ENCODE results near the gene ADAMTSL3. TPM values are rescaled to one million over a fixed set of nuclear protein-coding genes. Genes with fewer than 3 reads are reported as not detected.

ADAMTSL3 gene
- total RNA-seq, 6 experiments from 2014 or later, result 7.5 to 28.7 (median 14.0) TPM

DNA sequence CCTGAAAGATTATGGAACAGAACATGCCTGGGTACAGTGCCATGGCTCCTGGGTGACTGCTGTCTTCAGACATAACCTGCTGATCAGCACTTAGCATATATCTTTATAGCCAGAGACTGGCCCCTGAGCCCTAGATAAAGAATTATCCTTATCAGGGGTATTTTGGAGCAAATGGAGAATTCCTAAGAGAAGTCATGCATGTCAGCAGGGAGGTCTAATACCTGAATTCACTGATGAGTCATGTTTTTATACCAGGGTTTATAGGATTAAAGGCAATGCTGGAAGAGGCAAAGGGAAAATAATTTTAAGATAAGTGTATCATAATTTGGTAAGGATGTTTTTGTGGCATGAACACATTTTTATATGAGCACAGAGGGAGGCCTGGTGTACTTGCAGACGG is 159.8 kb downstream of the ADAMTSL3 start:
- intact Hi-C loops (cut with DNase I), result no loop called here
- H3K9me3 ChIP-seq, result no peaks in the 10 kb centered on the region
- ATAC-seq, result no peak
- no peaks in the 10 kb centered on the region for H3K27me3 ChIP-seq
- no peak for DNase-seq
- no peaks in the 10 kb centered on the region for H3K4me1 ChIP-seq
- no peak overlapping the region for H3K4me3 ChIP-seq
- 36% methylated on average over 1 of the region's 1 CpG for WGBS (ENCODE audit: insufficient coverage, low coverage, low lambda C conversion rate, missing lambda C conversion rate)
- no peaks in the 10 kb centered on the region for H3K36me3 ChIP-seq
- H3K27ac ChIP-seq, result no peak overlapping the region
- no peak for TF ChIP-seq CTCF (IDR thresholded peaks at IDR 0.05)
- TF ChIP-seq POLR2A (IDR thresholded peaks at IDR 0.05), result no peak

- DNase-seq (no peak), ATAC-seq (no peak)
- Histone ChIP-seq H3K27me3 (no peaks in the 10 kb centered on the region), H3K27ac (no peak overlapping the region), H3K4me3 (no peak overlapping the region), H3K9me3 (no peaks in the 10 kb centered on the region), H3K36me3 (no peaks in the 10 kb centered on the region), H3K4me1 (no peaks in the 10 kb centered on the region)
- intact Hi-C loops (cut with DNase I), result no loop called here
- TF ChIP-seq POLR2A (IDR thresholded peaks at IDR 0.05) (no peak), CTCF (IDR thresholded peaks at IDR 0.05) (no peak)
- 91% methylated on average over 2 of the region's 2 CpGs for WGBS (ENCODE audit: insufficient coverage, low coverage, low lambda C conversion rate, missing lambda C conversion rate)
These were observed 161.6 kb downstream of the ADAMTSL3 start for GRCh38 chr15:83815506-83815905.

- no peaks in the 10 kb centered on the region for H3K27me3 ChIP-seq
- H3K4me1 ChIP-seq, result no peaks in the 10 kb centered on the region
- TF ChIP-seq POLR2A (IDR thresholded peaks at IDR 0.05), result no peak
- no peak for TF ChIP-seq CTCF (IDR thresholded peaks at IDR 0.05)
- no peaks in the 10 kb centered on the region for H3K36me3 ChIP-seq
- H3K27ac ChIP-seq, result no peak overlapping the region
- DNase-seq (no peak), ATAC-seq (no peak)
- no peaks in the 10 kb centered on the region for H3K9me3 ChIP-seq
- intact Hi-C loops (cut with DNase I), result no loop called here
- no peak overlapping the region for H3K4me3 ChIP-seq
- 91% methylated on average over 7 of the region's 8 CpGs for WGBS (ENCODE audit: insufficient coverage, low coverage, low lambda C conversion rate, missing lambda C conversion rate)
These were observed 162.4 kb downstream of the ADAMTSL3 start for GRCh38 chr15:83816124-83816883.

GRCh38 chr15:83818591-83818990 is 164.7 kb downstream of the ADAMTSL3 start:
- 92% methylated on average over 8 of the region's 8 CpGs for WGBS (ENCODE audit: insufficient coverage, low coverage, low lambda C conversion rate, missing lambda C conversion rate)
- Histone ChIP-seq H3K9me3 (no peaks in the 10 kb centered on the region), H3K4me1 (no peaks in the 10 kb centered on the region), H3K27me3 (no peaks in the 10 kb centered on the region), H3K4me3 (no peak overlapping the region), H3K27ac (no peak overlapping the region), H3K36me3 (no peaks in the 10 kb centered on the region)
- DNase-seq (no peak), ATAC-seq (no peak)
- TF ChIP-seq CTCF (IDR thresholded peaks at IDR 0.05), result no peak
- no peak for TF ChIP-seq POLR2A (IDR thresholded peaks at IDR 0.05)
- intact Hi-C loops (cut with DNase I), result no loop called here
